PFSK-1 (cell line): ENCODE data around the gene SIAH2. TPM values are rescaled to one million over a fixed set of nuclear protein-coding genes. Genes with fewer than 3 reads are reported as not detected.

ENCODE experiments used
- FOXP2 ChIP-seq: optimal IDR thresholded peaks from 2 replicates; pipeline ENCODE3; 2011; ENCODE audit warnings: borderline replicate concordance, control low read depth, inconsistent platforms; ENCODE audit not compliant: insufficient read depth; ENCODE audit errors: extremely low read length, extremely low read depth
- POLR2AphosphoS5 ChIP-seq: IDR thresholded peaks from 2 replicates; pipeline ENCODE4 v1.6.1; 2012; ENCODE audit warnings: low read depth, mild to moderate bottlenecking, control low read depth, low read length, moderate library complexity
- REST ChIP-seq, 2 experiments: IDR thresholded peaks; 2 replicates each; pipeline versions ENCODE4 v1.6.1 to v1.8.0; 2011 to 2012; ENCODE audit warnings: low read depth in 2 of 2, low read length in 2 of 2, control low read depth in 1 of 2, inconsistent platforms in 1 of 2, mild to moderate bottlenecking in 1 of 2, moderate library complexity in 1 of 2; ENCODE audit not compliant: insufficient read depth in 1 of 2
- SIN3A ChIP-seq: IDR thresholded peaks from 2 replicates; pipeline ENCODE4 v1.6.1; 2012; ENCODE audit warnings: mild to moderate bottlenecking, low read length, moderate library complexity, borderline replicate concordance; ENCODE audit not compliant: insufficient read depth
- TAF1 ChIP-seq: IDR thresholded peaks from 2 replicates; pipeline ENCODE4 v1.6.1; 2012; ENCODE audit warnings: low read length, control low read depth, borderline replicate concordance; ENCODE audit not compliant: insufficient read depth
- polyA plus RNA-seq: library from polyadenylated mRNA; unstranded; fragments of >200 nt; gene quantifications from one replicate; pipeline ENCODE4 v1.2.1, GENCODE V29; 2012; ENCODE audit warnings: low read depth, missing spikeins; ENCODE audit not compliant: insufficient read length

The SIAH2 gene
- polyA plus RNA-seq = 16.0 TPM

GRCh38 chr3:150763122-150763840, at the start of gene SIAH2:
TSS of gene SIAH2 (minus strand) at chr3:150763169. CDS start at chr3:150762849, 320 bp downstream.
- TF ChIP-seq SIN3A (no peak), FOXP2 (peak; percentile 31)

GRCh38 chr3:150811984-150812383, 49.0 kb upstream of the SIAH2 start:
- TF ChIP-seq FOXP2 (no peak), TAF1 (no peak), REST (IDR thresholded peaks at IDR 0.05; ENCODE audit: insufficient read depth in 1 of 2, low read depth in 2 of 2, low read length in 2 of 2) (no peak), POLR2AphosphoS5 (no peak), SIN3A (no peak)

GRCh38 chr3:150810641-150811040, 47.7 kb upstream of the SIAH2 start:
- no peak for TF ChIP-seq SIN3A
- TF ChIP-seq POLR2AphosphoS5 = no peak
- no peak for TF ChIP-seq FOXP2
- no peak for TF ChIP-seq REST (IDR thresholded peaks at IDR 0.05; ENCODE audit: insufficient read depth in 1 of 2, low read depth in 2 of 2, low read length in 2 of 2)
- TF ChIP-seq TAF1 = no peak

- TF ChIP-seq TAF1 (no peak), POLR2AphosphoS5 (no peak), FOXP2 (no peak), REST (IDR thresholded peaks at IDR 0.05; ENCODE audit: insufficient read depth in 1 of 2, low read depth in 2 of 2, low read length in 2 of 2) (no peak), SIN3A (no peak)
These were observed 43.3 kb upstream of the SIAH2 start for GRCh38 chr3:150806185-150806835.

- no peak for TF ChIP-seq REST (IDR thresholded peaks at IDR 0.05; ENCODE audit: insufficient read depth in 1 of 2, low read depth in 2 of 2, low read length in 2 of 2)
These were observed 42.4 kb upstream of the SIAH2 start for GRCh38 chr3:150805354-150805753.
